GM12801 (cell line): ENCODE data around the gene ASCC3.

Experiments
- TF ChIP-seq, protein P1 (sequence below): IDR thresholded peaks from one replicate; pipeline ENCODE4 v1.5.1; 2011; ENCODE audit warnings: control low read depth; ENCODE audit not compliant: insufficient read length; ENCODE audit errors: extremely low read depth

Gene ASCC3

DNA sequence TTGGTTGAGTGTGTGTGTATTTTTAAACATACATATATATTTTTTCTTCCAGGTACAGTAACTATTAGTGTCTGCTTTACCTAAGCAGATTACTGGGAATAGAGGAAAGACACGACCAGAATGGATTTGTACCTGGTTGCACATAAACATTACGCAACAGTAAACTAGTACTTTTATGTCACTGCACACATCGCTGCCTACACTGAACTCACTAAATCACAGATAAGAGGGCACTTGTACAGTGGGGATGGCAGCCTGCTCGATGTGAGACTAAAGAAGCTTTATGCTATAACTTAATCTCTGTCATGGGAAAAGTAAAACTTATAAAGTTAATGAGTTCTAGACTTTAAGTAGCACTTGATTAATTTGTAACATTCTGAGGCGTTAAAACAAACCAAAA is 326.9 kb downstream of the ASCC3 start:
- TF ChIP-seq, protein P1, sequence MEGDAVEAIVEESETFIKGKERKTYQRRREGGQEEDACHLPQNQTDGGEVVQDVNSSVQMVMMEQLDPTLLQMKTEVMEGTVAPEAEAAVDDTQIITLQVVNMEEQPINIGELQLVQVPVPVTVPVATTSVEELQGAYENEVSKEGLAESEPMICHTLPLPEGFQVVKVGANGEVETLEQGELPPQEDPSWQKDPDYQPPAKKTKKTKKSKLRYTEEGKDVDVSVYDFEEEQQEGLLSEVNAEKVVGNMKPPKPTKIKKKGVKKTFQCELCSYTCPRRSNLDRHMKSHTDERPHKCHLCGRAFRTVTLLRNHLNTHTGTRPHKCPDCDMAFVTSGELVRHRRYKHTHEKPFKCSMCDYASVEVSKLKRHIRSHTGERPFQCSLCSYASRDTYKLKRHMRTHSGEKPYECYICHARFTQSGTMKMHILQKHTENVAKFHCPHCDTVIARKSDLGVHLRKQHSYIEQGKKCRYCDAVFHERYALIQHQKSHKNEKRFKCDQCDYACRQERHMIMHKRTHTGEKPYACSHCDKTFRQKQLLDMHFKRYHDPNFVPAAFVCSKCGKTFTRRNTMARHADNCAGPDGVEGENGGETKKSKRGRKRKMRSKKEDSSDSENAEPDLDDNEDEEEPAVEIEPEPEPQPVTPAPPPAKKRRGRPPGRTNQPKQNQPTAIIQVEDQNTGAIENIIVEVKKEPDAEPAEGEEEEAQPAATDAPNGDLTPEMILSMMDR = no peak

DNA sequence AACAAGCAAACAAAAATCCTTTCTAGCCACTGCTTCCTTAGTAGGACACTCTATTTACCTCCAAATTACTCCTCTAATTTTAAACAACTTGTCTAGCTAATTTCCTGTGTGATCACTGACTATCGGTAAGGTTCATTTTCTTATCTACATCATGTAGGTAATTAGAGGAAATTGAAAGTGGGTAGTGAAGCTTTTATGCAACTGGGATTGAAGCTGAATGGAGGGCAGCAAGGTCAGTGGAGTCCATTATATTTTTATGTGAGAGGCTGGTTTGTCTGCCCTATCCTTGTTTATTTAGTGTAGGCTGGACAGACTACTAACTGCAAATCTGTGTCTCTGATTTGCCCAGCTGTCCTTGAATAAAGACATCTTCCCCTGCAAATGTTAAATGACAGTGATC is 327.9 kb downstream of the ASCC3 start:
- TF ChIP-seq, protein P1 = no peak

DNA sequence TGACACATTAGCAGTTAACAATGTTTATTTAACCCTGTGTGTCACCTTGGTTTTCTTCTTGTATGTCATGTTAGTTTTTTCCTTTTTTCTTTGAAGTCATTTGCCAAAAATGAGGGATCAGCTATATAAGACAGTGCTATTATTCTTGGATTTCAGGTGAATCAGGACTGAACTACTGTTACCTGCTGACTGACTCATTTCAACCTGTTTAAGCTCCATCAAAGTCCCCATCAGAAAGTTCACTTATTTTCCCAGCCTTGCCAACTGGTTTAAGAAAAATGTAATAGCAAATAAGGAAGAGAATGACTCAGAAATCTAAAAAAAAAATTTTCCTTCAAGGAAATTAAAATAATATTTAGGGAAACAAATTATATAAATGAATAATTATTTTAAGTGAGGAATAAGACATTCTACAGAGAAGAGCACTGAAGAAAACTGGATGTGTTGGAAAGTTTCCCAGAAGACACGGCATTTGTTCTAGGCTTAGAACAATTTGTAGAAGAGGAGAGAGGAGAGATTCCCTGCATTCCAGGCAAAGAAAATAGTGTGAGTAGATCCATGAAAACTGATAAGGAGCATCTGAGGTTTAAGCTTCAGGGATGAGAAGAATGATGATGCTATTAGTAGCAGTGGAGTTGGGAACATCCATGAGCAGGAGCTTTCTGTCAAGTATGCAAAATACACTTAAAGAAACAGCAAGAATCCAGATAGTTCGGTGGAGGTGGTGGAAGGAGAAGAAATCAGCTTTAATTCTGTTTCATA is 331.5 kb downstream of the ASCC3 start:
- TF ChIP-seq, protein P1 = no peak

DNA sequence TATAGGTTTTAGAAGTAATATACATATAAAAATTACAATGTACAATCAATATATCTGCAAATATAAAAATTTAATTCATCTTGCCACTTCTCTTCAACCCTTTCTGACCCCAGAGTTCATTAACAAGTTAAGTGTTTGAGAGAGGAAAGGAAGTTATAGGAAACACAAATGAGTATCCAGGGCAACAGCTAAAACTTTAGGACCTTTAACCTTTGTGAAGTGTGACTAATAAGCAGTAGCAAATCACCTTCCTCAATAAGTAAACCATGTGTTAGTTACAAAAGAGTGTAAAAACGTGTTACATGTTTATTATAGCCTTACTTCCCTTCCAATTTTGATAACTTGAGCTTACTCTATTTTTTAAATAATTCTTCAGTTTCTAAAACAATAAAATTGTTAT is 343.0 kb downstream of the ASCC3 start:
- TF ChIP-seq, protein P1 = no peak

DNA sequence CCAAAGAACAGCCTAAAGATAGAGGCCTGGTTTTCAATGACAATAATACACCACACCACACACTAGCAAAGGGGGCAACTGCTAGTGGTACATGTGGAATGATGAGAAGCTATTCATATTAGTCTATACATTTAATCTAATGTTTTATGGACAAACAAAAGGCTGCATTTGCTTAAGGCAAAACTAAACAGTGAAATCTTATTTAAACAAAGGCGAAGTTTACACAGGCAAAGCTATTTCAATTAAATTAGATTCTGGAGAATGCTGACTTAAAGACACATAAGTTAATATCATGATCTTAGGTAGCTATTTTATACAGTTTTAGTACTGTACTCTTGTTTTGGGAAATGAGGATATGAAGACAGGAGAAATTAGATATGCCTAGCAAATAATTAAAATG is 362.5 kb downstream of the ASCC3 start:
- TF ChIP-seq, protein P1 = no peak

DNA sequence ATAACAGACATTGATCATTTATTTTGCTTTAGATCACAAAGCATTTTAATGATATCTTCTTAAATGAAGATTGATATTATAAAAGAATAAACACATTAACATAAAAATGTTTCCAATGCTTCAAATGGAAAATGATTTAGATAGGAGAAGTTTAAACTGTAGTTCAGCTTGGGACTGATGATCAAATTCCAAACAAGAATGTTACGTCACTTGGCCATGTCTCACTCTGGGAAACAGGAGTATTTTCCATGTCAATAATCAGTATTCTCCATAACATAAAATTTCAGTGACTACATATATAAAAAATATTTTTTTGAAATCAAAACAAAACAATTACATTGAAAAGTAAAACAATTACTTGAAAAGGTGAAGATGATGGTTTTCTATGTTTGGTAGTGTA is 363.5 kb downstream of the ASCC3 start:
- TF ChIP-seq, protein P1 = no peak

DNA sequence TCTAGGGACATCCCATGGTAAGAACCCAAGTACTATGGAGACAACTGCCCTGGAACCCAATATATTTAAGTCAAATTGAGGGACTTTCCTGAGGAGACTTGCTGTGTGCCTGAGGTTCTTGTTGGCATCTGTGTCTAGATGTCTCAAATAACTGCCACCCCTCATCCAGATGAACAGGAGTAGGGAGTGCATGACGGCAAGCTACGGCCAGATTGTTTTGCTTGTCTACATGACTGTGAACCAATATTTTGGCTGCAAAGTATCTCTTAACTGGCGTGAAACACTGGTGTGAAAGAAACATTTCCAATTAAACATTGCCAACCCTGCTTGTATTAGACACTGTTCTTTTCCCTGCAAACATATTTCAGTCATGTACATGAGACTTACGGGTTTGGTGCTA is 364.0 kb downstream of the ASCC3 start:
- TF ChIP-seq, protein P1 = no peak
